GM19043 (cell line): ENCODE results near the gene ARL8B.
"Not testable (repeated sequence)": the region's sequence is repeated elsewhere in the genome, so short reads cannot be mapped to it uniquely, and the experiment has no call there.

Source experiments
- ATAC-seq: cut with Tn5 transposase; IDR thresholded peaks from one replicate; pipeline ENCODE4 v1.9.1; 2021; ENCODE audit warnings: low read depth; ENCODE audit not compliant: unreplicated experiment

The ARL8B gene

GRCh38 chr3:5143464-5143863 is 21.4 kb downstream of the ARL8B start:
- ATAC-seq = no peak

GRCh38 chr3:5144316-5144994 is 22.4 kb downstream of the ARL8B start:
- no peak for ATAC-seq

GRCh38 chr3:5145120-5145519 is 23.0 kb downstream of the ARL8B start:
- ATAC-seq = no peak

DNA sequence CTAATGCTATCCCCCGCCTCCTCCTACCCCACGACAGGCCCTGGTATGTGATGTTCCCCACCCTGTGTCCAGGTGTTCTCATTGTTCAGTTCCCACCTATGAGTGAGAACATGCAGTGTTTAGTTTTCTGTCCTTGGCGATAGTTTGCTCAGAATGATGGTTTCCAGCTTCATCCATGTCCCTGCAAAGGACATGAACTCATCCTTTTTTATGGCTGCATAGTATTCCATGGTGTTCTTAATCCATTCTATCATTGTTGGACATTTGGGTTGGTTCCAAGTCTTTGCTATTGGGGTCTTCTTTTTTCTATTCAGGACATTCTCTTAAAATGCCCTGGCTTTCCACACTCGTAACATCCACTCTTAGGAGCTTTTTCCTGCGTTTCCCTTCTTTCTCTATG is 25.1 kb downstream of the ARL8B start:
- not testable (repeated sequence) for ATAC-seq

DNA sequence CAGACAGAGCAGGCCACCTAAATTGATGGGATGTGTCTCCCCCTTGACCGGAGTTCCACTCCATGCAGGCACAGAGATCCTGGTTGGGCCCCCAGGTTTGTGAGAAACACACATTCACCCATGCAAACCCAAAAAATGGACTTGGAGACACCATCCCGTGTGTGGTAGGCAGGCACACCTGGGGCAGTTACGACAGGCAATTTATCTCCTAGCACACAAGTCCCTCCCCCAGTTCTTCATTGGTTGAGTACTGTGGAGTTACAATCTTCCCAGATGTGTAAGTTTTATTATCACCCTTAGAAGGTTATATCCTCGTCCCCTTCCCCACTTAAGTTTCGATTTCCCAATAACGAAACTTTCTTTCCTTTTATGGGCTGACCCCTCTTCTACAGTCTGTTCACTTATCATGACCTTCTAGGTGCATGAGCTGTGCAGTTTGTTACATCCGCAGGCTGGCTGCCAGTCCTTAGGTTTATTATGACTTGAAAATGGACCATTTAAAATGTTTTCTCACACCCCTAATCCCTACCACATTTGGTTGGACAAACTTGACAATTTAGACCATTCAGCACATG is 27.3 kb downstream of the ARL8B start:
- ATAC-seq = no peak

- ATAC-seq = no peak
Observed at GRCh38 chr3:5151586-5151985, 29.5 kb downstream of the ARL8B start.

DNA sequence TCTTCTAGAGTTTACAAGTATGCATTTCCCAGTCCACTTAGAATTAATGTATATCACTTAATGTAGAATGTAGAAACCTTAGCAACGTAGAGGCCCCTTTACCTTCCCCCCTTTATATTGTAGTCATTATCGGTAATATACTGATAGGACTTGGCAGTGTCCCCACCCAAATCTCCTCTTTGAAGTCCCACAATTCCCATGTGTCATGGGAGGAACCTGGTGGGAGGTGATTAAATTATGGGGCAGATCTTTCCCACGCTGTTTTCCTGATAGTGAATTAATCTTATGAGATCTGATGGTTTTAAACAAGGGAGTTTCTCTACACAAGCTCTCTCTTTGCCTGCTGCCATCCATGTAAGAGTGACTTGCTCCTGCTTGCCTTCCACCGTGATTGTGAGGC is 31.0 kb downstream of the ARL8B start:
- ATAC-seq = no peak

DNA sequence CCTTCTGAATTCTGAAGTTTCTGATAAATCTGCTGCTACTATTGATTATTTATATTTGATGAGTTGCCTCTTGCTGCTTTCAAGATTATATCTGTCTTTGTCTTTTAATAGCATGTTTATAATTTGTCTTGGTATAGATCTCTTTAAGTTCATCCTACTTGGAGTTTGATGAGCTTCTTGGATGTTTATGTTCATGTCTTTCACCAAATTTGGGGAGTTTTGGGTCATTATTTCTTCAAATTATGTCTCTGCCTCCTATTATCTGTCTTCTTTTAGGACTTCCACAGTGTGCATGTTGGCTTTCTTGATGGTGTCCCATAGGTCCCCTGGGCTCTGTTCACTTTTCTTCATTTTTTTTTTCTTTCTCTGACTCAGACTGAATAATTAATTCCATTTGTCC is 33.1 kb downstream of the ARL8B start:
- no peak for ATAC-seq

GRCh38 chr3:5160321-5160720 is 38.2 kb downstream of the ARL8B start:
- no peak for ATAC-seq

DNA sequence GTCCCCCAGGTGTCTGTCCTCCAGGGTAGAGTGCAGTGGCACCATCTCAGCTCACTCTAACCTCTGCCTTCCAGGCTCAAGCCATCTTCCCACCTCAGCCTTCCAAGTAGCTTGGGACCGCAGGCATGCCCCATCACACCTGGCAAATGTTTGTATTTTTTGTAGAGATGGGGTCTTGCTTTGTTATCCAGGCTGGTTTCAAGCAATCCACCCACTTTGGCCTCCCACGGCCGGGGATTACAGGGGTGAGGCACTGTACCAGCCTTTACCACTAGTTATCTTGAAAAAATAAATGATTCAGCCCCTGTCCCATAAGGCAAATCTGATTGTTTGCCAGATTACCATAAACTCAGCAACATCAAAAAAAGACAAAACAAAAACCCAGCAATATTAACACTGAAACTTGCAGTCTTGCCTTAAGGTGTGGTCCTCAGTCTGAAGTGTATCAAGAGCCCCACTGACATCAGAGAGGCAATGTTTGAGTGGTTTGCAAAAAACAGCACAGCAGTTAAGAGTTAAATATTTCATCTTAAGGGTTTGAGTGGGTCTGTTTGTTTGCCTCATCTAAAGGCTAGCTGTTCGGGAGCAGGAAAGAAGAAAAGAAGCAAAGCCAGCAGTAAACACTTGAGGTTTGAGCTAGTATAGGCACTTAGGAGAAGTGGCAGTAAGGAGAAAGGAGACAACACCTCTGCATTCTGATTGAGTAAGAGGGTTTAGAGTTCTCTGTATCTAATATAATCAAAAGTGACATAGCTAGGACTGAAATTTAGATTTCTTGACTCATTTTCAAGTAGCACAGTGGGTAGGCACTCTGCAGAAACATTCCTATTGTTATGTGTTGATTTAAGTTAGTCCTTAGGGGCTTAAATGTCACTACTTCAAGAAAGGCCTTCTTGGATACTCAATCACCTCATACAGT is 39.1 kb downstream of the ARL8B start:
- ATAC-seq = no peak

DNA sequence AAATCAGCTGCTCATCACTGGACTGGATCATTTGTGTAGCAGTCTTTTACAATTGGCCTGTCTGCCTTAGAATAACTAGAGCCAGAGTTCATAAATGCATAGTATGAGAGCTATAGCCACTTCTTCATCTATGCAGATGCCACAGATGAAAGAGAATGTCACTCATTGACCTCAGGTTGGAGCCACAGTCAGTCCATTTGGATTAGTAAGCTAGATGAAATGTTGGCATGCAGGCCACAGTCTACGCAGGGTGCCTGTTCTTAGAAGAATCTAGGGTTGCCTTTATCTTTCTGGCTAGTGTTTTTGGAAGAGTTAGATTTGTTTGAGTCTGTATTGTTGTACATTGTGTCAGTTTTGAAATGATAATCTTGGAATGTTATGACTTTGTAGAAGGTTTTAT is 40.0 kb downstream of the ARL8B start:
- ATAC-seq = no peak

GRCh38 chr3:5165698-5166097 is 43.6 kb downstream of the ARL8B start:
- no peak for ATAC-seq

GRCh38 chr3:5166846-5167245 is 44.8 kb downstream of the ARL8B start:
- no peak for ATAC-seq

GRCh38 chr3:5168110-5168509 is 46.0 kb downstream of the ARL8B start:
- no peak for ATAC-seq

DNA sequence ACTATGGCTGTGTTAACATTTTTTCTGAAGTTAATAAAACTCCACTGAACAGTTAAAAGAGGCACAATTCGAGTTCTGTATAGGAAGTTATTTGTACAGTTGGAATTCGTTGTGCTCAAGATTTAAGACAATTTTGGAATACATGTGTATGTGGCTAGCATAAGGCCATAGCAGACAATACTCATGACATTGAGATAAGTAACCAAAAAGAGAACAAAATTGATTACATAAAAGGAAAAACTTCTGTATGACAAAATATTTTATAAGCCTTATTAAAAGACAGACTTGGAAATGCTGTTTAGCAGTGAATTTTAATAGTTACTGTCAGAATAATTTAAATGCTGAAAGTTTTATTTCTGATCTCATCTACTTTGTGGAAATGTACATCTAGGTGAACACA is 47.7 kb downstream of the ARL8B start:
- no peak for ATAC-seq

- ATAC-seq = no peak
Observed at GRCh38 chr3:5170975-5171374, 48.9 kb downstream of the ARL8B start.

DNA sequence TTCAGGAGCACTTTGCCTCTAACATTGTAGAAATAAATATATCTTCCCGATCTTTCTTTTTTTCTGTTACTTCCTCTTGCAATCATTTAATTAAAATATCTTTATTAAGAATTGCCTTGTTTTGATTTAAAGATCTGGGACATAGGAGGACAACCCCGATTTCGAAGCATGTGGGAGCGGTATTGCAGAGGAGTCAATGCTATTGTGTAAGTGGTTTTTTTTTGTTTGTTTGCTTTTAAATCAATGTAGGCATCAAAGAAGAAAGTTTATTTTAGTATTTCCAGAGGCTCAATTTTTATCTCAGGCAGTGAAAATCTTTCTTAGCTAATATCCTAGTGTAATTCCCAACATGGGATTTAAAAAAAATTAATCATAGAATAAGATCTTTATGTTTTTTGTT is 49.9 kb downstream of the ARL8B start:
- ATAC-seq = no peak

DNA sequence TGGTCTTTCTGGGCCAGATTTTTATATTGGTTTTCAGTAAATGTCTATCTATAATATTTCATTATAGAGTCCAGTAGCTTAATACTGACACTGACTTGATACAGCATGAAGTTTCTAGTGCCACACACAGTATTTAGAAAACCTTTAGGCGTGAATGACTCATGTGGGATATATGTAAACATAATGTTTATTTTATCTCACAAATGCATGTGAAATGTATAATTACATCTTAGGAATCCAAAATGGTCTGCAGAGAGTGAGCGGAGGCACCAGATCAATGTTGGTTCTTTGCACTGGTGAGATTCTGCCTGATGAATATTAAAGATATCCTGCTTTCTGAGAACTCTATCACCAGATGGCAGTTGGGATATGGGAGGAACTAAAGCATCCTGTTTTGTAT is 56.9 kb downstream of the ARL8B start:
- not testable (repeated sequence) for ATAC-seq

- peak; percentile 72 for ATAC-seq
Observed at GRCh38 chr3:5181469-5182141, 59.5 kb downstream of the ARL8B start.

- not testable (repeated sequence) for ATAC-seq
Observed at GRCh38 chr3:5183714-5184113, 61.6 kb downstream of the ARL8B start.

DNA sequence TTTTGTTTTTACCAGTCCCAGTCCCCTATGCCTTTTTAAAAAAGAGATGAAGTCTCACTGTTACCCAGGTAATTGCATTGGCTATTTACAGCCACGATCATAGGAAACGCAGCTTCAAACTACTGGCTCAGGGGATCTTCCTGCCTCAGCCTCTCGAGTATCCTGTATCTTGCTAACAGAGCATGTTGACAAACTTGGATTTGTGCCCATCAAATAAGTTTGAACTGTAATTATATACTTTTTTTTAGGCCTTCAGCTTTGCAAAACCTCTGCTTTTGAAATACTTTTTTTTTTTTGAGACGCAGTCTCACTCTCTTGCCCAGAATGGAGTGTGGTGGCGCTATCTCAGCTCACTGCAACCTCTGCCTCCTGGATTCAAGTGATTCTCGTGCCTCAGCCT is 62.4 kb downstream of the ARL8B start:
- no peak for ATAC-seq
